NT2/D1 (cell line): ENCODE data around the gene MAP4K1.

Experiments used
- DNase-seq: peaks from one replicate; pipeline ENCODE4 v3.0.0-alpha.2; 2011; ENCODE audit warnings: low read depth, low spot score
- H3K27me3 ChIP-seq: 2 replicates; pipeline ENCODE4 v1.6.0; 2011; ENCODE audit warnings: mild to moderate bottlenecking; ENCODE audit not compliant: insufficient read length, insufficient read depth
- H3K36me3 ChIP-seq: 2 replicates; pipeline ENCODE4 v1.6.1; 2011; ENCODE audit warnings: mild to moderate bottlenecking, low read length, mixed read lengths; ENCODE audit not compliant: insufficient read depth, insufficient read length
- H3K4me1 ChIP-seq: 2 replicates; pipeline ENCODE4 v1.5.1; 2011; ENCODE audit not compliant: insufficient read depth, insufficient read length
- H3K4me3 ChIP-seq: 2 replicates; pipeline ENCODE4 v1.5.1; 2011; ENCODE audit warnings: low read depth; ENCODE audit not compliant: insufficient read length
- H3K9ac ChIP-seq: 2 replicates; pipeline ENCODE4 v1.6.0; 2011; ENCODE audit warnings: low read depth; ENCODE audit not compliant: insufficient read length
- H3K9me3 ChIP-seq: 2 replicates; pipeline ENCODE4 v1.5.1; 2011; ENCODE audit warnings: mild to moderate bottlenecking, low read length; ENCODE audit not compliant: insufficient read depth
- SUZ12 ChIP-seq: IDR thresholded peaks from 2 replicates; pipeline ENCODE4 v1.6.1; 2011; ENCODE audit not compliant: insufficient read length, insufficient read depth; ENCODE audit errors: extremely low read depth
- YY1 ChIP-seq: IDR thresholded peaks from 2 replicates; pipeline ENCODE4 v1.6.1; 2011; ENCODE audit not compliant: insufficient read length, insufficient read depth
- ZNF274 ChIP-seq: IDR thresholded peaks from 2 replicates; pipeline ENCODE4 v1.6.1; 2011; ENCODE audit warnings: mild to moderate bottlenecking, low read depth, low read length

The MAP4K1 gene

GRCh38 chr19:38649305-38650171 is 31.8 kb upstream of the MAP4K1 start:
- H3K4me3 ChIP-seq = peak overlapping the region; percentile 91
- peaks cover 9% of the 10 kb centered on the region for H3K4me1 ChIP-seq
- peaks cover 23% of the 10 kb centered on the region for H3K36me3 ChIP-seq
- no peaks in the 10 kb centered on the region for H3K27me3 ChIP-seq
- TF ChIP-seq SUZ12 (no peak), ZNF274 (no peak), YY1 (no peak)
- DNase-seq = no peak
- no peaks in the 10 kb centered on the region for H3K9me3 ChIP-seq
- peak overlapping the region; percentile 92 for H3K9ac ChIP-seq

- peaks cover 9% of the 10 kb centered on the region for H3K4me1 ChIP-seq
- DNase-seq = no peak
- TF ChIP-seq SUZ12 (no peak), ZNF274 (no peak)
- H3K27me3 ChIP-seq = no peaks in the 10 kb centered on the region
- no peaks in the 10 kb centered on the region; the same call in 1 of the 2 replicates for H3K9me3 ChIP-seq
- H3K4me3 ChIP-seq = peak overlapping the region; percentile 91
- peak overlapping the region; percentile 92 for H3K9ac ChIP-seq
- peaks cover 18% of the 10 kb centered on the region for H3K36me3 ChIP-seq
Measured at GRCh38 chr19:38648769-38649304, 31.1 kb upstream of the MAP4K1 start.

- peaks cover 15% of the 10 kb centered on the region for H3K36me3 ChIP-seq
- TF ChIP-seq YY1 (no peak), ZNF274 (no peak), SUZ12 (no peak)
- H3K9ac ChIP-seq = peak overlapping the region; percentile 92
- peak overlapping the region; percentile 91 for H3K4me3 ChIP-seq
- H3K4me1 ChIP-seq = peaks cover 9% of the 10 kb centered on the region
- no peaks in the 10 kb centered on the region for H3K27me3 ChIP-seq
- no peaks in the 10 kb centered on the region; the same call in 1 of the 2 replicates for H3K9me3 ChIP-seq
- DNase-seq = no peak
Measured at GRCh38 chr19:38647966-38648768, 30.4 kb upstream of the MAP4K1 start.

GRCh38 chr19:38647368-38647965 is 29.7 kb upstream of the MAP4K1 start, which contains the start of gene ACTN4:
ACTN4 (plus strand) TSS chr19:38647649; CDS start chr19:38647746, 97 bp downstream.
- peaks cover 9% of the 10 kb centered on the region for H3K4me1 ChIP-seq
- H3K9me3 ChIP-seq = no peaks in the 10 kb centered on the region; the same call in 1 of the 2 replicates
- H3K36me3 ChIP-seq = peaks cover 15% of the 10 kb centered on the region
- H3K4me3 ChIP-seq = peak within 1 kb of the TSS; percentile 91
- peak within 1 kb of the TSS; percentile 92 for H3K9ac ChIP-seq
- DNase-seq = peak; percentile 90
- TF ChIP-seq SUZ12 (no peak), ZNF274 (no peak), YY1 (no peak)
- H3K27me3 ChIP-seq = no peaks in the 10 kb centered on the region

- no peaks in the 10 kb centered on the region for H3K27me3 ChIP-seq
- H3K36me3 ChIP-seq = peaks cover 9% of the 10 kb centered on the region
- H3K4me1 ChIP-seq = peaks cover 5% of the 10 kb centered on the region
- no peaks in the 10 kb centered on the region; the same call in 1 of the 2 replicates for H3K9me3 ChIP-seq
- no peak overlapping the region for H3K9ac ChIP-seq
- TF ChIP-seq SUZ12 (no peak), YY1 (no peak), ZNF274 (no peak)
- no peak for DNase-seq
- H3K4me3 ChIP-seq = no peak overlapping the region
Measured at GRCh38 chr19:38644719-38645118, 27.0 kb upstream of the MAP4K1 start.

GRCh38 chr19:38642176-38642575 is 24.4 kb upstream of the MAP4K1 start:
- TF ChIP-seq SUZ12 = no peak
- TF ChIP-seq ZNF274 = no peak
- no peak for TF ChIP-seq YY1
- no peaks in the 10 kb centered on the region; the same call in 1 of the 2 replicates for H3K9me3 ChIP-seq
- H3K9ac ChIP-seq = peak overlapping the region; percentile 26
- DNase-seq = no peak
- H3K4me1 ChIP-seq = peaks cover 3% of the 10 kb centered on the region
- no peaks in the 10 kb centered on the region for H3K27me3 ChIP-seq
- no peak overlapping the region for H3K4me3 ChIP-seq
- no peaks in the 10 kb centered on the region for H3K36me3 ChIP-seq
